Coronary artery (tissue), 2 donors: ENCODE data around the gene PHLDB3.

ENCODE experiments used
- DNase-seq: peaks from one replicate; pipeline ENCODE4 v3.0.0-alpha.2; 2017; ENCODE audit warnings: low spot score
- H3K27ac ChIP-seq, 2 donors: fragments of 200-600 bp; sonication (generic); one replicate each; pipeline ENCODE4 v1.5.1; 2016 to 2019
- H3K4me3 ChIP-seq: fragments of 200-600 bp; sonication (generic); 2 replicates; pipeline ENCODE4 v1.5.1; 2016; ENCODE audit warnings: mild to moderate bottlenecking, moderate library complexity
- TF ChIP-seq, protein P1 (sequence below): fragments of 200-600 bp; sonication (generic); IDR thresholded peaks from one replicate; pipeline ENCODE4 v1.5.1; 2019; ENCODE audit warnings: antibody characterized with exemption

The PHLDB3 gene

GRCh38 chr19:43546581-43546980 lies 42.0 kb upstream of the PHLDB3 start:
- H3K27ac ChIP-seq, result no peak overlapping the region
- no peak overlapping the region for H3K4me3 ChIP-seq
- TF ChIP-seq, protein P1, sequence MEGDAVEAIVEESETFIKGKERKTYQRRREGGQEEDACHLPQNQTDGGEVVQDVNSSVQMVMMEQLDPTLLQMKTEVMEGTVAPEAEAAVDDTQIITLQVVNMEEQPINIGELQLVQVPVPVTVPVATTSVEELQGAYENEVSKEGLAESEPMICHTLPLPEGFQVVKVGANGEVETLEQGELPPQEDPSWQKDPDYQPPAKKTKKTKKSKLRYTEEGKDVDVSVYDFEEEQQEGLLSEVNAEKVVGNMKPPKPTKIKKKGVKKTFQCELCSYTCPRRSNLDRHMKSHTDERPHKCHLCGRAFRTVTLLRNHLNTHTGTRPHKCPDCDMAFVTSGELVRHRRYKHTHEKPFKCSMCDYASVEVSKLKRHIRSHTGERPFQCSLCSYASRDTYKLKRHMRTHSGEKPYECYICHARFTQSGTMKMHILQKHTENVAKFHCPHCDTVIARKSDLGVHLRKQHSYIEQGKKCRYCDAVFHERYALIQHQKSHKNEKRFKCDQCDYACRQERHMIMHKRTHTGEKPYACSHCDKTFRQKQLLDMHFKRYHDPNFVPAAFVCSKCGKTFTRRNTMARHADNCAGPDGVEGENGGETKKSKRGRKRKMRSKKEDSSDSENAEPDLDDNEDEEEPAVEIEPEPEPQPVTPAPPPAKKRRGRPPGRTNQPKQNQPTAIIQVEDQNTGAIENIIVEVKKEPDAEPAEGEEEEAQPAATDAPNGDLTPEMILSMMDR, result no peak
- DNase-seq, result no peak

DNA sequence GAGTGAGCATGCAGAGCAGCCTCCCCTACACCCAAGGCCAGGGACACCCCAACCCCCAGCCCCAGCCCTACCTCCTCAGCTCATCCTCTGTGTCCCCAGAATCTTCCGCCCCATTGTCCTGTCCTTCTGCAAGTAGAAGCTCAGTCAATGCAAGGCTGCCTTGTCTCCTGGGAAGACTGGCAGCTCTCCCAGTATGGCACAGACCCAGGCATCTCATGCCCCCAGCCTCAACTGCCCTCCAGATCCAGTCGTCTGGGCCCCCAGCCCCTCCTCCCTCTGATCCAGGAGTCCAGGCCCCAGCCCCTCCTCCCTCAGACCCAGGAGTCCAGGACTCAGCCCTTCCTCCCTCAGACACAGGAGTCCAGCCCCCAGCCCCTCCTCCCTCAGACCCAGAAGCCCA lies 41.4 kb upstream of the PHLDB3 start:
- H3K27ac ChIP-seq, result no peak overlapping the region
- DNase-seq, result no peak
- TF ChIP-seq, protein P1, result no peak
- H3K4me3 ChIP-seq, result no peak overlapping the region

GRCh38 chr19:43545276-43545675 lies 40.7 kb upstream of the PHLDB3 start:
- TF ChIP-seq, protein P1, result no peak
- Histone ChIP-seq H3K4me3 (no peak overlapping the region), H3K27ac (no peak overlapping the region)
- DNase-seq, result no peak

GRCh38 chr19:43544077-43544476 lies 39.5 kb upstream of the PHLDB3 start:
- DNase-seq, result no peak
- H3K27ac ChIP-seq, result no peak overlapping the region
- H3K4me3 ChIP-seq, result no peak overlapping the region
- TF ChIP-seq, protein P1, result no peak

- Histone ChIP-seq H3K27ac (no peak overlapping the region), H3K4me3 (no peak overlapping the region)
- TF ChIP-seq, protein P1, result no peak
- DNase-seq, result no peak
Observed at GRCh38 chr19:43541920-43542650, 37.5 kb upstream of the PHLDB3 start.

DNA sequence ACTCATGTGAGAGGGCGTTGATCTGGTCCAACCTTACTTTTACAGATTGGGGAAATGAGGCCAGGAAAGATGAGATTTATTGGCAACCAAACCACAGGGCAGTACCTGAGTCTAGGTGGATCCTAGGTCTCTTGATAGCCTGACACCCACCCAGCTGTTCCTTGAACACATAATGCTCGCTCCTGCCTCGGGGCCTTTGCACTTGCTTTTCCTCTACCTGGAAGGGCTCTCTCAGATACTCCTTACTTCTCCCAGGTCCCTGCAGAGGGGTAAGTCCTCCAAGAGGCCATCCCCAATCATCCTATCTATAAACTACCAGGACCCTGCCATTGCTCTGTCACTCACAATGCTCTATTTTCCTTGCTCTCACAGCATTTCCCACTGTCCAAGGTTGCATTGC lies 35.8 kb upstream of the PHLDB3 start:
- H3K4me3 ChIP-seq, result no peak overlapping the region
- TF ChIP-seq, protein P1, result no peak
- H3K27ac ChIP-seq, result no peak overlapping the region
- DNase-seq, result no peak

DNA sequence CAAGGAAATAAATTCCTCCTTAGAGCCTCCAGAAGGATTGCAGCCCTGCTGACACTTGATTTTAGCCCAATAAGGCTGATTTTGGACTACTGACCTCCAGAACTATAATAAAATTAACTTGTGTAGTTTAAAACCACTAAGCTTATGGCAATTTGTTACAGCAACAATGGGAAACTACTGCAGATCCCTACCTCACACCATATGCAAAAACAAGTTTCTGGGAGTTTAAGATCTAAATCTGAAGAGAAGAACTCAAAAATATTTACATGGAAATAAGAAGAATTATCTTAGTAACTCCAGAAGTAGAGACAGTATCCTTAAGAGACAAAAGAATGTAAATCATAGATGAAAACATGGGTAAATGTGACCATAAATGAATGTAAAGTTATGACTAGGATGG lies 34.4 kb upstream of the PHLDB3 start:
- TF ChIP-seq, protein P1, result no peak
- no peak for DNase-seq
- Histone ChIP-seq H3K27ac (no peak overlapping the region), H3K4me3 (no peak overlapping the region)
